HepG2 (cell line): ENCODE data around the gene ZNF217. TPM values are rescaled to one million over a fixed set of nuclear protein-coding genes. Genes with fewer than 3 reads are reported as not detected.
"Not testable (repeated sequence)": the region's sequence is repeated elsewhere in the genome, so short reads cannot be mapped to it uniquely, and the experiment has no call there.

Experiments used
- ATAC-seq: fragments of 200-7000 bp; cut with Tn5 transposase; 3 replicates; pipeline ENCODE4 v1.9.1; 2020; ENCODE audit warnings: mild to moderate bottlenecking, moderate library complexity
- BruUV-seq: library from RNA; stranded (reverse); fragments of 400-500 nt; replicated peaks from 2 replicates; lab custom pipeline; 2021; lab: Mats Ljungman, UMichigan
- CTCF ChIA-PET: fragments of 300-600 bp; formaldehyde crosslinking; extraction: SDS; loops from one replicate; lab custom pipeline; 2021; ENCODE audit warnings: low total read pairs, inconsistent platforms, low intra/inter-chr PET ratio; lab: Yijun Ruan, JAX
- POLR2A ChIA-PET: fragments of 350-600 bp; sonication (Branson Sonifier 250); formaldehyde crosslinking; loops from one replicate; lab custom pipeline; 2020; ENCODE audit warnings: antibody characterized with exemption, inconsistent platforms; lab: Yijun Ruan, JAX
- DNase-seq: peaks from one replicate; pipeline ENCODE4 v3.0.0-alpha.2; 2015; ENCODE audit warnings: low spot score
- FAIRE-seq: peaks from 3 replicates; lab custom pipeline; 2011; peaks lifted over from hg19 to GRCh38; lab: Jason Lieb, UNC
- H2AFZ ChIP-seq: one replicate; pipeline ENCODE4 v1.6.1; 2011; ENCODE audit warnings: low read length, inconsistent platforms
- H3K27ac ChIP-seq: fragments of 300-600 bp; 3 replicates; pipeline ENCODE4 v1.8.0; 2011; ENCODE audit warnings: mixed run types, mild to moderate bottlenecking, mixed read lengths, low read length, inconsistent platforms; ENCODE audit not compliant: insufficient read depth; ENCODE audit errors: extremely low read length
- H3K27me3 ChIP-seq, 2 experiments: fragments of 200-600 bp in 1 of 2; 2 replicates in 1 of 2; 3 replicates in 1 of 2; pipeline versions ENCODE4 v1.6.0 to v1.8.0; 2011; ENCODE audit warnings: low read length in 2 of 2, mild to moderate bottlenecking in 2 of 2, moderate library complexity in 2 of 2, inconsistent platforms in 1 of 2; ENCODE audit not compliant: insufficient read depth in 2 of 2, control insufficient read depth in 1 of 2
- H3K36me3 ChIP-seq, 2 experiments: fragments of 200-600 bp in 1 of 2; replicated peaks in 1 of 2; 2 replicates in 1 of 2; 3 replicates in 1 of 2; pipeline versions ENCODE4 v1.5.1 to v1.8.0; 2011; ENCODE audit warnings: low read length in 2 of 2, inconsistent platforms in 1 of 2; ENCODE audit not compliant: insufficient read depth in 2 of 2, control insufficient read depth in 1 of 2
- H3K4me1 ChIP-seq: 2 replicates; pipeline ENCODE4 v1.5.1; 2012; ENCODE audit warnings: low read length, inconsistent platforms; ENCODE audit not compliant: insufficient read depth
- H3K4me2 ChIP-seq: 2 replicates; pipeline ENCODE4 v1.6.0; 2011; ENCODE audit warnings: low read depth, low read length, inconsistent platforms
- H3K4me3 ChIP-seq, 3 experiments: fragments of 200-600 bp in 1 of 3; sonication (generic), shearing (Covaris generic) in 1 of 3; replicated peaks in 1 of 3; 2 replicates each; pipeline ENCODE4 v1.5.1; 2011 to 2016; ENCODE audit warnings: low read length in 3 of 3, inconsistent platforms in 2 of 3, low read depth in 2 of 3, mild to moderate bottlenecking in 2 of 3, control low read depth in 1 of 3, mixed read lengths in 1 of 3; ENCODE audit not compliant: insufficient read depth in 1 of 3
- H3K79me2 ChIP-seq: one replicate; pipeline ENCODE4 v1.6.1; 2011; ENCODE audit warnings: low read length, inconsistent platforms; ENCODE audit not compliant: insufficient read depth
- H3K9ac ChIP-seq: 2 replicates; pipeline ENCODE4 v1.6.0; 2011; ENCODE audit warnings: mild to moderate bottlenecking, low read depth, low read length, inconsistent platforms; ENCODE audit not compliant: insufficient read depth
- H3K9me3 ChIP-seq: 2 replicates; pipeline ENCODE4 v1.5.1; 2012; ENCODE audit warnings: mild to moderate bottlenecking, low read length
- H4K20me1 ChIP-seq: 2 replicates; pipeline ENCODE4 v1.6.0; 2011; ENCODE audit warnings: inconsistent platforms, mild to moderate bottlenecking, low read length, moderate library complexity; ENCODE audit not compliant: insufficient read depth
- ARHGAP35 ChIP-seq: sonication (generic); formaldehyde crosslinking; IDR thresholded peaks from 2 replicates; pipeline ENCODE4 v1.9.0; 2022; ENCODE audit warnings: mild to moderate bottlenecking, inconsistent platforms, moderate library complexity, missing genetic modification reagents, borderline replicate concordance
- ATF7 ChIP-seq, 2 experiments: fragments of 450-650 bp in 1 of 2; sonication (generic) in 1 of 2; formaldehyde crosslinking in 1 of 2; IDR thresholded peaks; 2 replicates each; pipeline versions ENCODE4 v1.4.0 to v1.6.1; 2016 to 2020; ENCODE audit warnings: antibody characterized with exemption in 1 of 2, mild to moderate bottlenecking in 1 of 2, missing genetic modification reagents in 1 of 2
- CREB1 ChIP-seq, 2 experiments: fragments of 450-650 bp in 1 of 2; IDR thresholded peaks; 2 replicates each; pipeline ENCODE4 v1.6.1; 2016 to 2017; ENCODE audit warnings: control low read depth in 1 of 2, mild to moderate bottlenecking in 1 of 2, missing compliant biosample characterization in 1 of 2, missing genetic modification characterization in 1 of 2
- GZF1 ChIP-seq: sonication (generic); formaldehyde crosslinking; IDR thresholded peaks from 2 replicates; pipeline ENCODE4 v1.5.1; 2020; ENCODE audit warnings: mild to moderate bottlenecking, missing genetic modification reagents
- MAFF ChIP-seq: IDR thresholded peaks from 2 replicates; pipeline ENCODE4 v1.6.1; 2011; ENCODE audit warnings: low read depth, low read length, improper control_type of control experiment
- MAFK ChIP-seq, 2 experiments: IDR thresholded peaks in 1 of 2; conservative IDR thresholded peaks in 1 of 2; 2 replicates each; pipeline ENCODE4 v1.6.1; 2011; ENCODE audit warnings: improper control_type of control experiment in 2 of 2, low read length in 2 of 2
- MIXL1 ChIP-seq: IDR thresholded peaks from 2 replicates; pipeline ENCODE4 v1.6.1; 2016
- TOE1 ChIP-seq: sonication (generic); formaldehyde crosslinking; IDR thresholded peaks from 2 replicates; pipeline ENCODE4 v1.4.0; 2020; ENCODE audit warnings: mild to moderate bottlenecking, missing genetic modification reagents
- ZFAT ChIP-seq: sonication (generic); formaldehyde crosslinking; conservative IDR thresholded peaks from 2 replicates; pipeline ENCODE4 v1.8.1; 2023; ENCODE audit warnings: missing genetic modification reagents, inconsistent platforms
- ZNF652 ChIP-seq: IDR thresholded peaks from 2 replicates; pipeline ENCODE4 v1.6.1; 2016; ENCODE audit warnings: low read depth, borderline replicate concordance
- ZNF878 ChIP-seq: sonication (generic); formaldehyde crosslinking; IDR thresholded peaks from 2 replicates; pipeline ENCODE4 v1.8.1; 2023; ENCODE audit warnings: mild to moderate bottlenecking, missing genetic modification reagents, moderate library complexity
- ZZZ3 ChIP-seq: sonication (generic); formaldehyde crosslinking; IDR thresholded peaks from 2 replicates; pipeline ENCODE4 v1.4.0; 2020; ENCODE audit warnings: missing genetic modification reagents, mild to moderate bottlenecking, borderline replicate concordance
- WGBS: methylation state at CpG from one replicate; pipeline ENCODE4 v1.1.6; 2017; ENCODE audit warnings: low lambda C conversion rate; 5-methylcytosine and 5-hydroxymethylcytosine counted together
- in situ Hi-C: cut with HindIII; loops from 2 replicates; pipeline ENCODE4 v1.10.0; 2017; ENCODE audit warnings: low pct_unique_long_range_greater_than_20kb; ENCODE audit not compliant: extremely low pct_ligation_motif_present
- intact Hi-C: fragments of 100-400 bp; cut with micrococcal nuclease; formaldehyde crosslinking; loops from one replicate; pipeline ENCODE4 v1.10.0; 2022; ENCODE audit not compliant: unreplicated experiment
- polyA plus RNA-seq, 8 experiments: library from polyadenylated mRNA; depleted of rRNA in 3 of 8; stranded (reverse) in 7 of 8; unstranded in 1 of 8; fragments of >200 nt; fragmentation: Illumina TruSeq in 4 of 8; extraction: Trizol in 4 of 8; gene quantifications; 2 replicates each; pipeline versions ENCODE4 v1.2.1 to v1.2.3, GENCODE V29; 2011 to 2016; ENCODE audit warnings: low read depth in 4 of 8, missing spikeins in 1 of 8, mixed read lengths in 1 of 8; ENCODE audit not compliant: insufficient read depth in 1 of 8
- total RNA-seq, 5 experiments: library from RNA; depleted of rRNA; stranded (reverse); fragments of >200 nt; fragmentation: Illumina TruSeq; extraction: Trizol; gene quantifications; 2 replicates each; pipeline ENCODE4 v1.2.3, GENCODE V29; 2016; ENCODE audit warnings: low read depth in 1 of 5
- TF ChIP-seq, protein P1 (sequence below): sonication (generic); formaldehyde crosslinking; IDR thresholded peaks from 2 replicates; pipeline ENCODE4 v1.5.0; 2020; ENCODE audit warnings: mild to moderate bottlenecking, missing genetic modification reagents
- TF ChIP-seq, protein P2 (sequence below): sonication (generic); formaldehyde crosslinking; IDR thresholded peaks from 2 replicates; pipeline ENCODE4 v1.8.1; 2023; ENCODE audit warnings: mild to moderate bottlenecking, moderate library complexity, missing genetic modification reagents

The ZNF217 gene
- total and polyA plus RNA-seq, 2 of the 13 experiments (the other 11 are each of a cell fraction or from before 2014, with no cell fraction given), result 22.3 to 29.8 TPM

GRCh38 chr20:53524589-53525312, 68.9 kb downstream of the ZNF217 start (continued):
- TF ChIP-seq, protein P1, sequence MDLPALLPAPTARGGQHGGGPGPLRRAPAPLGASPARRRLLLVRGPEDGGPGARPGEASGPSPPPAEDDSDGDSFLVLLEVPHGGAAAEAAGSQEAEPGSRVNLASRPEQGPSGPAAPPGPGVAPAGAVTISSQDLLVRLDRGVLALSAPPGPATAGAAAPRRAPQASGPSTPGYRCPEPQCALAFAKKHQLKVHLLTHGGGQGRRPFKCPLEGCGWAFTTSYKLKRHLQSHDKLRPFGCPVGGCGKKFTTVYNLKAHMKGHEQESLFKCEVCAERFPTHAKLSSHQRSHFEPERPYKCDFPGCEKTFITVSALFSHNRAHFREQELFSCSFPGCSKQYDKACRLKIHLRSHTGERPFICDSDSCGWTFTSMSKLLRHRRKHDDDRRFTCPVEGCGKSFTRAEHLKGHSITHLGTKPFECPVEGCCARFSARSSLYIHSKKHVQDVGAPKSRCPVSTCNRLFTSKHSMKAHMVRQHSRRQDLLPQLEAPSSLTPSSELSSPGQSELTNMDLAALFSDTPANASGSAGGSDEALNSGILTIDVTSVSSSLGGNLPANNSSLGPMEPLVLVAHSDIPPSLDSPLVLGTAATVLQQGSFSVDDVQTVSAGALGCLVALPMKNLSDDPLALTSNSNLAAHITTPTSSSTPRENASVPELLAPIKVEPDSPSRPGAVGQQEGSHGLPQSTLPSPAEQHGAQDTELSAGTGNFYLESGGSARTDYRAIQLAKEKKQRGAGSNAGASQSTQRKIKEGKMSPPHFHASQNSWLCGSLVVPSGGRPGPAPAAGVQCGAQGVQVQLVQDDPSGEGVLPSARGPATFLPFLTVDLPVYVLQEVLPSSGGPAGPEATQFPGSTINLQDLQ (CRISPR knock-in tag), result no peak
- TF ChIP-seq ATF7 (IDR thresholded peaks at IDR 0.05) (peak; percentile 86), ATF7 (CRISPR knock-in tag; IDR thresholded peaks at IDR 0.05) (no peak), MAFK (conservative IDR thresholded peaks at IDR 0.05 in 1 of 2, IDR thresholded peaks at IDR 0.05 in 1 of 2; ENCODE audit: low read length in 2 of 2) (peak; percentile 51; a peak in 2 of 4 replicates), MIXL1 (CRISPR knock-in tag) (no peak), ZNF652 (CRISPR knock-in tag) (no peak), ZFAT (CRISPR knock-in tag) (no peak), ARHGAP35 (CRISPR knock-in tag) (no peak), GZF1 (CRISPR knock-in tag) (no peak), CREB1 (IDR thresholded peaks at IDR 0.05) (peak; percentile 98), CREB1 (CRISPR knock-in tag; IDR thresholded peaks at IDR 0.05) (no peak), ZZZ3 (CRISPR knock-in tag) (no peak), MAFF (0 out of 2 replicates have a peak, but pooled peaks have one; percentile 35), TOE1 (CRISPR knock-in tag) (no peak), ZNF878 (CRISPR knock-in tag) (no peak)
- TF ChIP-seq, protein P2, sequence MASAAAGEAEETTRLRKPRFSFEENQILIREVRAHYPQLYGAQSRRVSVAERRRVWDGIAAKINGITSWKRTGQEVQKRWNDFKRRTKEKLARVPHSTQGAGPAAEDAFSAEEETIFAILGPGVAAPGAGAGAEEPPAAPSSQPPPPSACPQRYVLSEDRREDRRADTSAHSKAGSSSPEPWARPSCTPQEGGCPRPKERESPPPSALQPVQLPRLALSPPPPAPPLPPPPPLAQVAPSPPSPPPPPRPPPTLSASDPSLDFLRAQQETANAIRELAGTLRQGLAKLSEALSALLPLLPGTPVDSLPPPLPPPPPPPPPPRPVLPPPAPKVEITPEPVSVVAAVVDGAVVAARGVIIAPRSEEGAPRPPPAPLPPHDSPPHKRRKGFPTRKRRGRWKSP (CRISPR knock-in tag), result no peak

GRCh38 chr20:53523615-53524014, 70.0 kb downstream of the ZNF217 start:
- H3K4me3 ChIP-seq, H3K27ac ChIP-seq, FAIRE-seq, H3K36me3 ChIP-seq, in situ Hi-C loops, H3K79me2 ChIP-seq, BruUV-seq, H3K4me2 ChIP-seq, intact Hi-C loops, ATAC-seq, H2AFZ ChIP-seq, CTCF ChIA-PET, H3K9me3 ChIP-seq, H3K4me1 ChIP-seq, POLR2A ChIA-PET, DNase-seq, H4K20me1 ChIP-seq, H3K9ac ChIP-seq: not testable (repeated sequence)
- 46% methylated on average over 2 of the region's 2 CpGs for WGBS
- peaks cover 0 to 24% of the 10 kb centered on the region in 2 experiments; a peak in 3 of 5 replicates for H3K27me3 ChIP-seq
